Urothelium cell line (cell line): ENCODE measurements around the gene SOCS1.

ENCODE experiments used
- DNase-seq: peaks from one replicate; pipeline ENCODE4 v3.0.0; 2011; ENCODE audit warnings: low spot score, mixed read lengths
- FAIRE-seq: peaks from 2 replicates; lab custom pipeline; 2011; peaks lifted over from hg19 to GRCh38; lab: Jason Lieb, UNC

Gene SOCS1

DNA sequence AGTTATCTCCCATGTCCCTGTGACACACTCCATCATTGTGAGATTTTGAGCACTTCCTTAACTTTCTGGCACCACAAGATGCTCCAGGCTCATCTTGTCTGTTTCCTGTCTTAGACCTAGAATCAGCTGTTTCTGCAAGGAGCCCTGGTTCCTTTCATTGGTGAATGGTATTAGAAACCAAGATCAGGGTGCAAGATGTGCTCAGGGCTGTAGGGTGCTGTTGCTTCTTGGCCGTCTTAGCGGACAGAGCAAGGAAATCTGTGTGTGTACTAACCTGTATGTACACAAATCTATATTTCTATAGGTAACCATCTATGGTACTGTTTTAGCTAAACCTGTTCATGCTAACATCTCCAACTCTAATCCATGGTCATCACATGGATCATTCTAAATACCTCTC lies 33.2 kb upstream of the SOCS1 start:
- DNase-seq, result no peak
- FAIRE-seq, result no peak

DNA sequence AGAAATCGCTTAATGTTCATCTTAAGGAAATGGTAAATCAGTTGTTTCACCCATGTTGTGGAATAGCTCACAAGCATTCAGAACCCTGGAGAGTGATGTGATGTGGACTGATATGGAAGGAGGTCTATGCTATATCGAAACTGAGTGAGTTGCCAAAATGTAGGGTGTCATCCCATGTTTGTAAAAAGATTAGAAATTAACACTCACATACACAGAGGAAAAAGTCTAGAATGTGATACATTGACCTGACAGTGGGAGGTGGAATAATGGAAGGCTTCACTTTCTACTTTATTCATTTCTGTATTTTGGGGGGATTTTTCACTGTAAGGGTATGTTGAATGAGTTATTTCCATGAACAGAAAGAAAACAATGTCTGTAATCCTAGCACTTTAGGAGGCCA lies 29.8 kb upstream of the SOCS1 start:
- DNase-seq (no peak), FAIRE-seq (no peak)

- FAIRE-seq, result no peak
- no peak for DNase-seq
Measured at GRCh38 chr16:11283820-11284248, 27.8 kb upstream of the SOCS1 start.

- FAIRE-seq (no peak), DNase-seq (no peak)
Measured at GRCh38 chr16:11280616-11281522, 24.9 kb upstream of the SOCS1 start, which contains the start of gene PRM1. Gene PRM1 (minus strand): TSS chr16:11281330. CDS start chr16:11281238, 92 bp downstream.

DNA sequence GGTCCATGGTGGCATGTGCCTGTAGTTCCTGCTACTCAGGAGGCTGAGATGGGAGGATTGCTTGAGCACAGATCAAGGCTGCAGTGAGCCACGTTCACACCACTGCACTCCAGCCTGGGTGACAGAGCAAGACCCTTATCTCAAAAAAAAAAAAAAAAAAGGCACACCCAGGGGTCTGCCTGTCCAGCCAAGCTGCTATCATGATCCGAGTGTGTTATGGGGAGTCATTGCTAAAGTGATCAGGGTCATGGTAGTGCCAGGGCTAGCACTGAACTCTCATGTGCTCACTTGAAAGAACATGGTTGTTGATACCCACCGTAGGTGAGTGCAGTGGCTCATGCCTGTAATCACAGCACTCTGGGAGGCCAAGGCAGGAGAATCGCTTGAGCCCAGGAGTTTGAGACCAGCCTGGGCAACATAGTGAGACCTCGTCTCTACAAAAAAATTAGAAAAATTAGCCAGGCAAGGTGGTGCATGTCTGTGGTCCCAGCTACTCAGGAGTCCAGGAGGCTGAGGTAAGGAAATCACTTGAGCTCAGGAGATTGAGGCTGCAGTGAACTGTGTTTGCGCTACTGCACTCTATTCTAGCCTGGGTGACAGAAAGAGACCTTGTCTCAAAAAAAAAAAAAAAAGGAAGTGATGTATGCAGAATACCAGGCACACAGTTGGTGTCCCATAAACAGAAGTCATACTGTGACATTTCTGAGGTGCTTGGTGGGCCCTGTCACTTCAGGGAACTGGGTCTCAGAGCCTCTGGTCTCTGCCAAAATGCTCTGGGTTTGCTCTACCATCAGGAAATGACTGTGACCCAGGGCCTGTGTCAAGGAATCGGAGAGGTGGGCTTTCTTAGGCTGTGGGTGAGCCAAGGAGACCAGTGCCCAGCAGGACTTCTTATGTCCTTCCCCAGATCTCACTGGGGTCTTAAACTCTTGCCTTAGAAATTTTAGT lies 23.0 kb upstream of the SOCS1 start:
- DNase-seq (no peak), FAIRE-seq (no peak)

DNA sequence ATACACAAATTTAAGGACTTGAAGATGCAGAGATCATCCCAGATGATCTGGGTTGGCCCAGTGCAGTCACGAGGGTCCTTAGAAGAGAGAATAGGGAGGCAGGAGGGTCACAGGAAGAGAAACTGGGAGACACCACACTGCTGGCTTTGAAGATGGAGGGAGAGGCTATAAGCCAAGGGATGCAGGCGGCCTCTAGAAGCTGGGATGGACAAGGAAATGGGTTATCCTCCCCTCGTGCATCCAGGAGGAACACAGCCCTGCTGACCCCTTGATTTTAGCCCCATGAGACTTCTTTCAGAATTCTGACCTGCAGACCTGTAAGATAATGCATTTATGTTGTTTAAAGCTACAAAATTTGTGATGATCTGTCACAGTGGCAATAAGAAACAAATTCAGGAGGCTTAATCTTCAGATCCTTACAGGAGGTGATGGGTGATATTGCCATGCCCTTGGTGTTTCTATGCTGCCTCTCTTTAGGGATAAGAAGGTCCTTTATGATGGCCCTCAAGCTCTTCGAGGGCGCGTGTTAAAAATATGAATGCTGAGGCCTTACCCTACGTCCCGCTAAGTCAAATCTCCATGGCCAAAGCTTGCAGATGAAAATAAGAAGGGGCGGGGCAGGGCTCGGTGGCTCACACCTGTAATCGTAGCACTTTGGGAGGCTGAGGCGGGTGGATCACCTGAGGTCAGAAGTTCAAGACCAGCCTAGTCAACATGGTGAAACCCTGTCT lies 21.8 kb upstream of the SOCS1 start:
- no peak for DNase-seq

GRCh38 chr16:11276896-11277593 lies 21.0 kb upstream of the SOCS1 start:
- DNase-seq (no peak), FAIRE-seq (no peak)

More for the DNA sequence above, 21.8 kb upstream of the SOCS1 start:
- no peak for FAIRE-seq

DNA sequence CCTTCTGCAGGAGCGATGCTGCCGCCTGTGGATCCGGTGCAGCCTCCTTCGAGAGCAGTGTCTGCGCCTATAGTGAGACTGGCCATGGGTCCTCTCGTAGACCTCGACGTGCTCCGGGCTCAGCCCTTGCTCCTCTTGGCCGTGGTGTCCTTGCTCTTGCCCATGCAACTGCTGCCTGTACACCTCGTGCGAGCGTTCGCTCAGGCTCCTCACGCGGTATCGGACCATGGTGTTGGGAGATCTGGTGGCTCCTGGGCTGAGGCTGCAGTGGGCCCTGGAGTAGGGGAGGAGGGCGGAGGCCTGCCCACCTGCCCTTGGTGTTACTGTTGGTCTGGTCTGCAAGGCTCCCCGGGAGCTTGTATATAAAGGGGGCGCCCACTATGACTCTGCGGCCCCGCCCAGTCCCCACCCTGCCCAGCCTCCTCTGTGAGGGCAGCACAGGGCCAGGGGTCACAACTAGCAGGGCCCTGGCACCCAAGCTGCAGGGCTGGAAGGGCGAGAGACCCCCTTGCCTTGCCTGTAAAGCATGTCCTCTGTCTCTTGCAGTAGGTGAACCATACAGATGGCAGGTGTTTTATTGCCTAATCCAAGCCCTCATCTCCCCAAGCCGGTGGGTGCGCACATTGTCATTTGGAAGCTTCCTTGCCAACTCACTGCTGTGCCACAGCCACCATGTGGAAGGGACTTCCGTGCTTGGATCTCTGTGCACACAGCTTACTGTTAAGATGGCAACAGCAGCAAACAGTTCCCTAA lies 20.3 kb upstream of the SOCS1 start, which contains the start of gene PRM2:
Gene PRM2, minus strand, starts transcription at position 338 of the 753 bp plus-strand sequence. Its CDS starts 110 bp downstream, at position 228.
- no peak for FAIRE-seq
- DNase-seq, result no peak

DNA sequence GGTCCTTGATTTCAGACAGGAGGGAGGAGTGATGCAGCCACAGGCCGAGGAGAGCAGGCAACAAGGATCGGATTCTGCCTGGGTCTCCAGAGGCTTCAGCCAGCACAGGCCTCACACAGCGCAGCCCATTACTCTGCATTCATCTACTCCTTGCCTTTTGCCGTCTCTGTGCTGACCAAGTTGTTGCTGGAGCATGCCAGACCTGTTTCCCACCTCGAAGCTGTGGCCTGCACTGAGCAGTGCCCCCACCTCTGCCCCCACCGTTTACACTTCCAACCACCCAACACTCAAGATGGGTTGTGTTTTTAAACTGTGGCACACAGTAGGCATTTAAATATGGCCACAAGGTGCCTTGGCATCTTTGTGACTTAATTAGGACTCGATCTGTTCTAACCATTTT lies 19.0 kb upstream of the SOCS1 start:
- FAIRE-seq (peak; percentile 55), DNase-seq (no peak)

DNA sequence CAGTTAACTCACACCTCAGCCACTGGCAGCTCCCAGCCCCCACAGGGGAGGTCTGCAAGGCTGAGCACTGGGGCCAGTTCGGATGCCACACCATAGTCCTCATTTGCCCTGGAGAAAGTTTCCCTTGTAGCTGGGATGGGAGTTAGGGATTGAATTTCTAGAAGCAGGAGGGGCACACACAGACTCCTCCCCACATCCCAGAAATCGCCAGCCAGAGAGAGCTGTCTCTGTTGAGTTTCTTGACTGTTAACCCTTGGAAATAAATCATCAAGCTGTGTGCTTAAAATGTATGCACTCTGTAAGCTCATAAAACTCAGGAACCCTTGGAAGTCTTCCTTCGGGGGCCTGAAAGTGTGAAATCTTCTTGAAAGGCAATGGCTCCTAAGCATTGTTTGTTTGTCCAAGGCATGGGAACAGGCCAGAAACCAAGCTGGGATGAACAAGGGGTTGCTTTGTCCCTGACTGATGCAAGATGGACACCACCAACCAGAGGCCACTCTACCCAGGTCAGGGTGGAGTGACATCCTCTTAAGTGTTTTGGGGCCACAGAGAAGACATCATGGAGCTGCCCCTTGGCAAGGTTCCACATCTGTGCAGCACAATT lies 17.8 kb upstream of the SOCS1 start:
- FAIRE-seq (no peak), DNase-seq (peak; percentile 84)

GRCh38 chr16:11272921-11273720 lies 17.1 kb upstream of the SOCS1 start, which contains the start of gene PRM3:
Gene PRM3 (minus strand): TSS chr16:11273629. CDS start chr16:11273595, 34 bp downstream.
- DNase-seq, result peak; percentile 82
- FAIRE-seq, result peak; percentile 96

GRCh38 chr16:11272484-11272883 lies 16.5 kb upstream of the SOCS1 start:
- FAIRE-seq, result no peak
- no peak for DNase-seq

DNA sequence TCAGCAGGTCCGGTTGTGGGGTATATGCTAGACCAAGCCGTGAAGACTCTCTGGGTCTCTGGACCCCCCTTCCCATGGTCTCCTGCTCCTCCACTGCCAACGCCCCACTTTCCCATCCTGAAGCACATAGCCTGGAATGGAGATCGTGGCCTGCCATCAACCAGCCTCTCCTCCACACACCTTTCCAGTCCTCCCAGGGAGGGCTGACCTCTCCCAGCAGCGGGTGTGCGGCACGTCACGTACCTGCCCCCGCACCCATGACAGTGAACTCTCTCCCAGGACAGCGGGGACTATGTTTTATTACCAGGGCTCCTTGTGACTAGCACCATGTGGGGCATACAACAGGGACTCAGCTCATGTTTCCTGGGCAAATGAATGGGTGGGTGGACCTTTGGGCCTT lies 15.6 kb upstream of the SOCS1 start:
- DNase-seq (no peak), FAIRE-seq (no peak)

DNA sequence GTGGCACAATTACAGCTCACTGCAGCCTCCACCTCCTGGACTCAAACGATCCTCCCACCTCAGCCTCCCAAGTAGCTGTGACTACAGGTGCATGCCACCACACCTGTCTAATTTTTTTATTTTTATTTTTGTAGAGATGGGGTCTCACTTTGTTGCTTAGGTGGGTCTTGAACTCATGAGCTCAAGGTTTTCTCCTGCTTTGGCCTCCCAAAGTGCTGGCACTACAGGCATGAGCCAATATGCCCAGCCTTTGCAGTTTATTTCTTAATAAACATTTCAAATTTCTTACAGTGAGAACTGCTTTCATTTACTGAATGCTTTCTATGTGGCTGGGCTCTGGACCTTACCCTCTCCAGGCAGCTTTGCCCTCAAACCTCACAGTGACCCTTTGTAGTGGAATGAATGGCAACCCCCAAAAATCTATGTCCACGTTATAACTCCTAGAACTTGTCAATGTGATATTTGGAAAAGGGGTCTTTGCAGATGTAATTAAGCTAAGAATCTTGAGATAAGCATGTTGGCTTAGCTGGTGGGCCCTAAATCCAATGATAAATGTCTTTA lies 14.7 kb upstream of the SOCS1 start:
- no peak for FAIRE-seq
- no peak for DNase-seq

DNA sequence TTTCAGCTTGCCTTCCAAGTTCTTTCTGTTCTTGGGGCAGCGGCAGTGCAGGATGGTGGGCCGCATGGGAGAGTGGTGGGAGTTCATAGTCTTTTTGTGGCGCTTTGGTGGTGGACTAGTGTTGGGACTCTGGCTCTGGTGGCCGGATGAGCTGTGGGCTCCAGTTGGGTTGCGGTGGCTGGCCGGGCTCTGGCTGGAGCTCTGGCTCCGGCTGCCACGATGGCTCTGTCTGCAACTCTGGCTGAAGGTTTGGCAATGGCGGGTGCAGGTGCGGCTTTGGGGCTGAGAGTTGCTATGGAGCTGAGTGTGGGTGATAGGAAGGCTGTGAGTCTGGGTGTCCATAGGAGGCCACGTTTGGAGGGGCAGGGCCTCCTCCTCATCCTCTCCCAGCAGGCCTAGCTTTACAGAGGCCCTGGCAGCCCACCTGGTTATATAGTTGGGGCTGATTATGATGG lies 12.9 kb upstream of the SOCS1 start, which contains the start of gene TNP2:
Gene TNP2, minus strand, starts transcription at position 405 of the 455 bp plus-strand sequence. Its CDS starts 63 bp downstream, at position 342.
- no peak for FAIRE-seq
- no peak for DNase-seq

DNA sequence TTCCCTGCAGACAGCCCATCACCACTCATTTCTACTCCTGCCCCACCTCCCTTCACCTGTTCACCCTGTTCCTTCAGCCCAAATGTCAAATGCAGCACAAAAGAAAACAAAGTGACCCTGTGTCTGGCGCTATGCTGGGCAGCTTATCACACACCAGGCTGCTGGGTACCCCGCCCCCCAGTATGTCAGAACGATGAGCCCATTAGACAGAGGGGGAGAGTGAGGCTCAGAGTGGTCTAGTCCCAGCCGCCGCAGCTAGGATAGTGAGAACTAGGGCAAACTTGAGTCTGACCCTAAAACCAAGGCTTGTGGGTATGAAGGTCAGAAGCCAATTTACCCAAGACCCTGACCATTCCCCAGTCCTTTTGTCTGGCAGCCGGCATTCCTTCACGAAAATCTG lies 9.1 kb upstream of the SOCS1 start:
- no peak for FAIRE-seq

DNA sequence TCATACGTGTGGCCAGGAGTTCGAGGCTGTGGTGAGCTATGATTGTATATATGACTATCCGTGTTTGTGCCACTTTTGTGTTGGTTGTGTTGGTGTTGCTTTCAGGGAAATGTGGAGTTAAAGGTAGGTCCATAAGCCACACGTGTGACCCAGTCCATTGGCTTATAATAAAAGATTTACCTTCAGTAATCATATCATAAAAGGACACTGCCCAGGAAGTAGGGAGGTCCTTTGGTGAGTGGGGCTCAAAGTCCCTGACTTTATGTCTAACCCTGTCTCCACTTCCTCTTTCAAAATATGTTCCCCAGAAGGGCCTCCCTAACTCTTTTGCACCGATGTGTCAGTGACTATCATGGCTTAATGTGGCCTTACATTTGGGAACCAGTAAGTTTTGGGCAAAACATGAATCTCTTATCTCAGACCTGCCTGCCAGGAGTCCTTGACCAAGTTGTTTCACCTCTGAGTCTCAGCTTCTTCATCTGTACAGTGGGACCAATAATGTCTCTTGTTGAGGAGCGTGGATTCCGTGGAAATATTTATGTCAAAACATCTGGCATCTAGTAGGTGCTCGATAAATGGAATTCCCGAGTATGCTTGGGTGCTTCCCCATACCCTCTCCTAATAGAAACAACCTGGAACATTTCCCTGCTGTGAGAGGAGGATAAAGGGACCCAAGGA lies 8.3 kb upstream of the SOCS1 start:
- DNase-seq (no peak), FAIRE-seq (no peak)

More for the DNA sequence above, 9.1 kb upstream of the SOCS1 start:
- no peak for DNase-seq
